B cell (primary cell): ENCODE measurements around the gene PRKN. TPM values are rescaled to one million over a fixed set of nuclear protein-coding genes. Genes with fewer than 3 reads are reported as not detected.

Experiments
- ATAC-seq: fragments of 200-7000 bp; cut with Tn5 transposase; one replicate; pipeline ENCODE4 v1.10.0; 2021; ENCODE audit warnings: low read depth, mild to moderate bottlenecking, moderate number of reproducible peaks, moderate library complexity
- CTCF ChIA-PET: fragments of 350-600 bp; sonication (Branson Sonifier 250); formaldehyde crosslinking; loops from one replicate; lab custom pipeline; 2021; ENCODE audit warnings: antibody characterized with exemption, inconsistent platforms; lab: Charles Lee
- POLR2A ChIA-PET: fragments of 350-600 bp; sonication (Branson Sonifier 250); formaldehyde crosslinking; loops from one replicate; lab custom pipeline; 2021; ENCODE audit warnings: antibody characterized with exemption; lab: Charles Lee
- DNase-seq: peaks from one replicate; pipeline ENCODE4 v3.0.0; 2013
- H2AFZ ChIP-seq: 2 replicates; pipeline ENCODE4 v1.6.1; 2012; ENCODE audit warnings: mild to moderate bottlenecking, low read depth, low read length; ENCODE audit not compliant: insufficient read depth, poor library complexity, severe bottlenecking
- H3K27ac ChIP-seq, 2 donors: 1 replicate in 1 of 2; 2 replicates in 1 of 2; pipeline ENCODE4 v1.5.1; 2012 to 2013; ENCODE audit warnings: low read length in 2 of 2, mild to moderate bottlenecking in 2 of 2, moderate library complexity in 1 of 2
- H3K27me3 ChIP-seq, 4 experiments: fragments of 200-600 bp in 1 of 4; sonication (generic) in 1 of 4; replicated peaks in 1 of 4; 1 replicate in 2 of 4; 2 replicates in 2 of 4; pipeline versions ENCODE4 v1.6.1 to v1.7.0; 2013 to 2016; ENCODE audit warnings: low read length in 3 of 4, mild to moderate bottlenecking in 2 of 4, mixed read lengths in 1 of 4, moderate library complexity in 1 of 4; ENCODE audit not compliant: insufficient read depth in 4 of 4, control insufficient read depth in 3 of 4; ENCODE audit errors: control extremely low read depth in 1 of 4
- H3K36me3 ChIP-seq, 2 experiments: replicated peaks in 1 of 2; 1 replicate in 1 of 2; 2 replicates in 1 of 2; pipeline versions ENCODE4 v1.6.1 to v1.7.1; 2013; ENCODE audit warnings: low read length in 1 of 2; ENCODE audit not compliant: insufficient read depth in 2 of 2, control insufficient read depth in 1 of 2; ENCODE audit errors: control extremely low read depth in 1 of 2, extremely low read depth in 1 of 2
- H3K4me1 ChIP-seq, 2 donors: fragments of 200-600 bp in 1 of 2; sonication (generic) in 1 of 2; 1 replicate in 1 of 2; 2 replicates in 1 of 2; pipeline versions ENCODE4 v1.5.1 to v1.6.1; 2013 to 2017; ENCODE audit warnings: low read length in 2 of 2; ENCODE audit not compliant: control insufficient read depth in 2 of 2, insufficient read depth in 2 of 2
- H3K4me2 ChIP-seq: replicated peaks from 2 replicates; pipeline ENCODE3; 2012; ENCODE audit warnings: mild to moderate bottlenecking, low read depth, low read length; ENCODE audit not compliant: poor library complexity, severe bottlenecking
- H3K4me3 ChIP-seq, 5 experiments: fragments of 200-600 bp in 1 of 5; sonication (generic) in 1 of 5; 1 replicate in 3 of 5; 2 replicates in 2 of 5; pipeline versions ENCODE4 v1.5.1 to v1.7.0; 2011 to 2016; ENCODE audit warnings: low read length in 4 of 5, mild to moderate bottlenecking in 4 of 5, low read depth in 2 of 5, control low read depth in 1 of 5, moderate library complexity in 1 of 5; ENCODE audit not compliant: insufficient read depth in 1 of 5; ENCODE audit errors: control extremely low read depth in 1 of 5, extremely low read depth in 1 of 5
- H3K79me2 ChIP-seq: fragments of 200-600 bp; sonication (generic); one replicate; pipeline ENCODE4 v1.6.0; 2016; ENCODE audit warnings: low read length; ENCODE audit not compliant: control insufficient read depth, insufficient read depth
- H3K9ac ChIP-seq: fragments of 200-600 bp; sonication (generic); 2 replicates; pipeline ENCODE4 v1.6.1; 2017; ENCODE audit warnings: mild to moderate bottlenecking, low read length, moderate library complexity
- H3K9me3 ChIP-seq, 3 donors: one replicate each; pipeline versions ENCODE4 v1.6.1 to v1.7.1; 2013; ENCODE audit warnings: low read length in 2 of 3; ENCODE audit not compliant: control insufficient read depth in 2 of 3, insufficient read depth in 1 of 3; ENCODE audit errors: control extremely low read depth in 1 of 3
- H4K20me1 ChIP-seq: 2 replicates; pipeline ENCODE4 v1.6.0; 2012; ENCODE audit warnings: mild to moderate bottlenecking, low read length; ENCODE audit not compliant: insufficient read depth, control insufficient read depth, poor library complexity, severe bottlenecking
- H3K27ac Mint-ChIP-seq: one replicate; pipeline ENCODE4 v1.8.0; 2021; ENCODE audit warnings: mixed read lengths
- H3K27me3 Mint-ChIP-seq: one replicate; pipeline ENCODE4 v1.8.0; 2021; ENCODE audit warnings: mixed read lengths
- H3K4me1 Mint-ChIP-seq: one replicate; pipeline ENCODE4 v1.8.0; 2021; ENCODE audit warnings: mixed read lengths
- H3K4me3 Mint-ChIP-seq: one replicate; pipeline ENCODE4 v1.8.0; 2021; ENCODE audit warnings: mixed read lengths
- H3K9me3 Mint-ChIP-seq: one replicate; pipeline ENCODE4 v1.8.0; 2022; ENCODE audit warnings: mixed read lengths; ENCODE audit not compliant: insufficient read depth
- CTCF ChIP-seq: fragments of 200-600 bp; IDR thresholded peaks from one replicate; pipeline ENCODE4 v1.8.0; 2022; ENCODE audit warnings: antibody characterized with exemption, mild to moderate bottlenecking
- EZH2 ChIP-seq: IDR thresholded peaks from 2 replicates; pipeline ENCODE4 v1.6.1; 2012; ENCODE audit warnings: borderline replicate concordance, low read depth, mild to moderate bottlenecking, moderate library complexity, low read length; ENCODE audit not compliant: insufficient read depth, poor library complexity, severe bottlenecking
- WGBS: methylation state at CpG from one replicate; pipeline ENCODE4 v1.1.5; 2013; ENCODE audit warnings: missing lambda C conversion rate; ENCODE audit not compliant: insufficient coverage; 5-methylcytosine and 5-hydroxymethylcytosine counted together
- intact Hi-C: fragments of 100-400 bp; cut with micrococcal nuclease; formaldehyde crosslinking; loops from one replicate; pipeline ENCODE4 v1.10.0; 2022
- polyA plus RNA-seq: library from polyadenylated mRNA; depleted of rRNA; stranded (reverse); fragments of >200 nt; gene quantifications from 2 replicates; pipeline ENCODE4 v1.2.3, GENCODE V29; 2012
- total RNA-seq, 2 donors: library from RNA; stranded (reverse); fragments of 120-200 nt in 1 of 2; gene quantifications; 1 replicate in 1 of 2; 2 replicates in 1 of 2; pipeline versions ENCODE4 v1.2.3 to v1.2.4, GENCODE V29; 2013 to 2022

The PRKN gene
- total and polyA plus RNA-seq, 2 donors (not counting 1 experiment from before 2014, with no cell fraction given): 1.6 to 6.2 TPM

- Mint-ChIP-seq H3K4me3 (no peak overlapping the region), H3K27me3 (no peaks in the 10 kb centered on the region), H3K4me1 (peaks cover 6% of the 10 kb centered on the region), H3K9me3 (no peaks in the 10 kb centered on the region), H3K27ac (no peak overlapping the region)
- intact Hi-C loops: no loop called here
- H3K79me2 ChIP-seq: no peaks in the 10 kb centered on the region
- 50% methylated on average over 1 of the region's 5 CpGs for WGBS
- H3K4me3 ChIP-seq: no peak overlapping the region
- ChIA-PET POLR2A (no interaction called here), CTCF (no interaction called here)
- DNase-seq (no peak), ATAC-seq (no peak)
- no peaks in the 10 kb centered on the region for H4K20me1 ChIP-seq
- H3K4me1 ChIP-seq: no peaks in the 10 kb centered on the region
- no peaks in the 10 kb centered on the region for H3K36me3 ChIP-seq
- no peaks in the 10 kb centered on the region for H3K9me3 ChIP-seq
- no peak overlapping the region for H3K27ac ChIP-seq
- H3K9ac ChIP-seq: no peak overlapping the region
- H2AFZ ChIP-seq: no peak overlapping the region
- TF ChIP-seq CTCF (no peak), EZH2 (no peak)
- H3K27me3 ChIP-seq: no peaks in the 10 kb centered on the region
- no peak overlapping the region for H3K4me2 ChIP-seq
Observed at GRCh38 chr6:161351858-161352257, 1375.7 kb downstream of the PRKN start.

GRCh38 chr6:161349886-161350285 lies 1377.7 kb downstream of the PRKN start:
- Histone ChIP-seq H3K9me3 (no peaks in the 10 kb centered on the region), H3K79me2 (no peaks in the 10 kb centered on the region), H3K27me3 (no peaks in the 10 kb centered on the region), H4K20me1 (no peaks in the 10 kb centered on the region), H3K36me3 (no peaks in the 10 kb centered on the region), H3K4me3 (no peak overlapping the region), H2AFZ (no peak overlapping the region), H3K4me1 (no peaks in the 10 kb centered on the region), H3K4me2 (no peak overlapping the region), H3K27ac (no peak overlapping the region), H3K9ac (no peak overlapping the region)
- TF ChIP-seq EZH2: no peak
- Mint-ChIP-seq H3K27ac (no peak overlapping the region), H3K4me1 (no peaks in the 10 kb centered on the region), H3K9me3 (no peaks in the 10 kb centered on the region), H3K4me3 (no peak overlapping the region), H3K27me3 (no peaks in the 10 kb centered on the region)
- DNase-seq: no peak
- no peak for ATAC-seq
- CTCF ChIA-PET: no interaction called here
- 98% methylated on average over 14 of the region's 19 CpGs for WGBS
- POLR2A ChIA-PET: no interaction called here
- intact Hi-C loops: no loop called here
